ENCODE data around the gene RSAD2.
"Not testable (repeated sequence)": the region's sequence is repeated elsewhere in the genome, so short reads cannot be mapped to it uniquely, and the experiment has no call there.

The RSAD2 gene

DNA sequence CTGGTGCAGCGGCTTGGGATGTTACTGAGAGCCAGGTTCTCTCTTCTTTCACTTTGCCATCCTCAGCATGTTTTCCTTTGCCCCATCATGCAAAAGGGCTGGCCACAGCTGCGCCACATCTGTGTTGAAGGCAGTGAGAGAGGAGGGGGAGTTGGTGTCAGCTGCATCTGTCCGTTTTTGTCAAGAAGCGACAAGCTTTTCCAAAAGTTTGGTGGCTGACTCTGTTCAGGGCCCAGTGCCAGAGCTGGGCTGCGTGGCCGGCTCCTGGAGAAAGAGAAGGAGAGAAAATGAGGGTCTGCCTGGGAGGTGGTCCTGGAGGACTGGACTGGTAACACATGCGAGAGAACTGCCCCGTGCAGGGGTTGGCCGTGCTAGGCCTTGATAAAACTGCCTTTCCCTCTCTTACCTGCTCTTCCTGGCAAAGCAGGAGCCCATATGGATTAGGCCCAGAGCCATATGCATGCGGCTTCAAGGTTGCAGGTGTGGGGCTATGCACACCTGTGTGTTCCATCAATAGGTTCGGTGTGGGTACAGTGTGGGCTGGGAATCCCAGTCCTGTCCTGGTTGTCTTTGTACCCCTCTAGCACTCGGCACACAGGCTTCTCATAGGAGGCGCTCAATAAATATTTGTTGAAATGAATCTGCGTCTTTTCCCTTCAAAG is 48.6 kb downstream of the RSAD2 start:
- DNase-seq (ENCODE audit: low spot score): no peak

GRCh38 chr2:6927186-6927585 is 49.6 kb downstream of the RSAD2 start:
- DNase-seq (ENCODE audit: low spot score): no peak

DNA sequence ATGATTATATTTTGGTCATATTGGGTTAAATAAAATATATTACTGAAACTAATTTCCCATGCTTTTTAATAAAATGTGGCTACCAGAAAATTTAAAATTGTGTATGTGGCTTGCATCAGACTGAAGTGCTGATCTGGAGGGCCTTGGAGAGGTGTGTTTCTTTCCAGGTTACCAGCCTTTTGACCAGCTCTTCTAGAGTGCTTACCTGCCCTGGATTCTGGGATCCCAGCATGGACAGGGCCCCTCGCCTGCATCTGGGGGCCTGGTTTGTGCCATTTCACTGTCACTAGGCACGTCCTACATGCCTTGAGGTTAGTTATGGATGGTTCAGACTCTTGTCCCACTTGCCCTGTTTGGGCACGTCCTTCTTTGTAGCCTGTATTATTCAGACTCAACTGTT is 50.2 kb downstream of the RSAD2 start:
- no peak for DNase-seq (ENCODE audit: low spot score)

DNA sequence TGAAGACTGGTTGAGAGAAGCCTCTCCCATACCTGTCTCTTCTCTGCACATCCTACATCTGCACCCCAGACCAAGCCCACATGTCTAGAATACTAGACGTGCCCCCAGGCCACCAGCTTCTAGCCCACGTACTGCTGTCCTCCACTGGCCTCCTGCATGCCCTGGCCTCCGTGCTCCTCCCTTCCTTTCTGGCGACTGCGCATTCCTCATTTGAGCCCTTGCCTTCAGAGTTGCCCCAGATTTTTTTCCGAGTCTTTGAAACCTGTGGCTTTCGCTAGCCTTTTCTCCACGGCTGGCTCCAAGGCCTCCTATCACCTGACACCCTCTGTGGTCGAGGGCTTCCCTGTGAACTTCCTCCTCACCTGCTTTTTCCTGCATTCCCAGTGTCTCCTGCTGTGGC is 50.9 kb downstream of the RSAD2 start:
- DNase-seq (ENCODE audit: low spot score): no peak

DNA sequence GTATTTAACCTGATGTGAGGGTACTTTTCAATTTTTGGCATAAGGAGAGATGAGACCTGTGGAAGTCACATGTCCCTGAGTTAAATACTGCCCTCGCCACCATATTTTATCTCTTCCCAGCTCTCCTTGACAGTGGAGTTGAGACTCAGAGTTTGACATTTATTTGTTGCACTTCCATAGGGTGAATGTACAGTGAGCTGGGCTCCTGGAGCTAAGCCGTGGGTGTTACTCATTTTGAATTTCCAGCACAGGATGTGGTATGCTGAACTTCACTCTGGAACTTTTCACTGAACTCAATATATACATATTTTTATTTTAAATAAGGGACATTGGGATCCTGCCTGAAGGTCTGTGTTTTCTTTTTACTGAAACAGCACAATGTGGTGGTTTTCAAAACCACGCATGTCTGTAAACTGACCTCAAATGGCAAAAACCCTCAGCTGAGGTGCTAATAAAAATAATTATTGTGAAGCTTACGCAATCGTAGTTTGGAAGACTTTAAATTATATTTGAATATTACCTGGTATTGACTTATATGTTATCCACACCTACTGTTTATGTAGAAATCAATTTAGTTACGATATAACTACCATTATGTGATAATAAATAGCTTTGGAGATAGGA is 51.7 kb downstream of the RSAD2 start:
- DNase-seq (ENCODE audit: low spot score): no peak

GRCh38 chr2:6930923-6931647 is 53.5 kb downstream of the RSAD2 start:
- no peak for DNase-seq (ENCODE audit: low spot score)

DNA sequence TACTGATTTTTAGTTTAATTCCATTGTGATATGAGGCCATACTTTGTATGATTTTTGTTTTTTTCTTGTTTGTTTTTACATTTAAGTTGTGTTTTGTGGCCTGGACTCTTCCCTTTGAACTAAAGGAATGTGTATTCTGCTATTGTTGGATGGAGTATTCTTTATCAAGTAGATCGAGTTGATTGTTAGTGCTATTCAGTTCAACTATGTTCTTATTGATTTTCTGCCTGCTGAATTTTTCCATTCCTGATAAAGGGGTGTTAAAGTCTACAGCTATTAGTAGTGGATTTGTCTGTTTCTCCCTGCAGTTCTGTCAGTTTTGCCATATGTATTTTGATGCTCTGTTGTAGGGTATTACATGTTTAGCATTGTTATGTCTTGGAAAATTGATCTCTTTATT is 54.2 kb downstream of the RSAD2 start:
- DNase-seq (ENCODE audit: low spot score): no peak

DNA sequence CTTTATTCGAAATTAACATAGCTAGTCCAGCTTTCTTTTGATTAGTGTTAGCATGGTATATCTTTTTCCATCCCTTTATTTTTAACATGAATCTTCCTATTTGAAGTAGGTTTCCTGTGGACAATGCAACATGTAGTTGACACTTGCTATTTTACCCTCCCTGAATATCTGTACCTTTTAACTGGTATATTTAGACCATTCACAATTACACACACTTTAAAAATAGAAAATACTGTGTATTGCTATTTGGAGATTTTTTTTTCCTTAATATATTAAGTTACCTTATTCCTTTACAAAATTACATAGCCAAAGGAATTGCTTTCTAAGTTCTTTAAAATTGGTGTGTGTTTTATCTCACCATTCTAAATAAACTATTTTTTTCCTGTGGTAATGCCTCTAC is 54.6 kb downstream of the RSAD2 start:
- DNase-seq (ENCODE audit: low spot score): no peak

- DNase-seq (ENCODE audit: low spot score): no peak
These were observed 55.3 kb downstream of the RSAD2 start for GRCh38 chr2:6932828-6933227.

- DNase-seq (ENCODE audit: low spot score): no peak
These were observed 56.3 kb downstream of the RSAD2 start for GRCh38 chr2:6933911-6934310.

DNA sequence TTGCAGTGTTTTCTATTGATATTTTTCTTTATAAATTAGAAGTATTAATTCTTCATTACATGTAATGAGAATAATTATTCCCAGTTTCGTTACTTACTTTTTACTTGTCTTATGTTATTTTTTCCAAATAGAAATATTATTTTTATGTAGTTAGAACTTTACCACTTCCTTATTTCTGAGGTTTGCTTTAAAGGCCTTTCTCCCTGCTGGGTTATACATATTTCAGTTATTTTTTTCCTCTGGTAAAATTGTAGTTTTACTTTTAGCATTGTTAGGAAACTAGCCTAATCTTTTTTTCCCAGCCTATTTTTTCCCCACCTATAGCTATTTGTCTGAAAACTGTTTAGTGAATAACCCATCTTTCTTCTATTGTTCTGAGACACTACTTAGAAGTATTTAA is 56.8 kb downstream of the RSAD2 start:
- DNase-seq (ENCODE audit: low spot score): no peak

GRCh38 chr2:6934758-6935651 is 57.4 kb downstream of the RSAD2 start:
- DNase-seq (ENCODE audit: low spot score): no peak

DNA sequence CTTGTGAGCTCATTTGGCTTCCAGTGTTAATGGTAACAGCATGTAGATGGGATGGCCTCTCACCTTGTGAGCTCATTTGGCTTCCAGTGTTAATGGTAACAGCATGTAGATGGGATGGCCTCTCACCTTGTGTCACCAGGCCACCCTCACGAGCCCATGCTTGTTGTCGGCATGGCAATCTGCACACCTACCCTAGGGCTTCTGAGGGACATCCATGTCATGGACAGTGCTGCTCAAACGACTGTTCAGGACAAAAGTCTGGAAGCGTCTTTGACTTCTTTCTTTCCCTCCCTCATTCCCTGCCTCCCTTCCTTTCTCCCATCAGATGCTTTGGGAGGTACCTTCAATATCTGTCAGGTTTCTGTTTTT is 58.1 kb downstream of the RSAD2 start:
- not testable (repeated sequence) for DNase-seq (ENCODE audit: low spot score)

DNA sequence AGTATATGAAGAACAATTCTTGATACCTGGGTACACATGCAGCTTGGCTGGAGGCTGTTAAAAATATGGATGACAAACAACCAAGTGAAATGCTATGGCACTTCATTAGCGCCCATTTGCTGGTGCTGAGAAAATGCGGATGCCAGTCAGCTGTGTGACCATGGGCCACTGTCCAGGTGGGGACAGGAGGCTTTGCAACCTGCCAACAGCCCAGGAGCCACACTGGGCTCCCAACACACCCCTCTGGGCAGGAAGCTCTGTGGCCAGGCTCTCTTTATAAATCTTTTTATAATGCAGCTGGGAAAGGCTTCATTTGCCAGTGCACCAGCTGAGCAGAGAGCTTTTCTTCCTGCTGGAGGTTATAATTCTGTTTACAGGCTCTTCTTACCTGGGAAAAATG is 59.6 kb downstream of the RSAD2 start:
- DNase-seq (ENCODE audit: low spot score): no peak

DNA sequence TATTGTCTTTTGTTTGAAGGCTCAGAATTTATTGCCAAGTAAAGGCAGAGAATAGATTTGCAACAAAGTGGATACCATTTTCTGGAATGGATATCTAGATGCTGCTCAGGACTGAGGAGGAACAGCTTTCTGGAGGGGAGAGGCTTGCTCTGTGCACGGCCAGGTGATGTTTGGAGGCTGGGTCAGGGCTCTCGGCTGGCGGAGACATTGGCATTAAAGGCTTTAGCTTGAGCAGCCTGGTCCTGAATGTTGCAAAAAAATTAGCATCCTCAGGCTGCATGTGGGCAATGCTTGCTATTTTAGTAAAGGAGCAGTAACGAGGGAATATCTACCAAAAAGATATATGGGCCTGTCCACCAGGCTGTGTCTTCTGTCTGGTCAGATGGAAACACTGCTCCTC is 60.0 kb downstream of the RSAD2 start:
- DNase-seq (ENCODE audit: low spot score): no peak

DNA sequence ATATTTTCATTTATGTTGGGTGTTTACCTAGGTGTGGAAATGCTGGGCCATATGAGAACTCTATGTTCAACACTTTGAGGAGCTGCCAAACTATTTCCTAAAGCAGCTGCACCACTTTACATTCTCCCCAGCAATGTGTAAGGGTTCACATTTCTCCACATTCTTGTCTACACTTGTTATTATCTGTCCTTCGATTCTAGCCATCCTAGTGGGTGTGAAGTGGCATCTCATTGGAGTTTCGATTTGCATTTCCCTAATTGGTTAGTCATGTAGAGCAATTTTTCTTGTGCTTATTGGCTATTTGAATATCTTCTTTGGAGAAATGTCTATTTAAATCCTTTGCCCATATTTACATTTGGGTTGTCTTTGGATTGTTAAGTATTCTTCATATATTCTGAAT is 61.5 kb downstream of the RSAD2 start:
- no peak for DNase-seq (ENCODE audit: low spot score)

- no peak for DNase-seq (ENCODE audit: low spot score)
These were observed 63.2 kb downstream of the RSAD2 start for GRCh38 chr2:6940820-6941219.

DNA sequence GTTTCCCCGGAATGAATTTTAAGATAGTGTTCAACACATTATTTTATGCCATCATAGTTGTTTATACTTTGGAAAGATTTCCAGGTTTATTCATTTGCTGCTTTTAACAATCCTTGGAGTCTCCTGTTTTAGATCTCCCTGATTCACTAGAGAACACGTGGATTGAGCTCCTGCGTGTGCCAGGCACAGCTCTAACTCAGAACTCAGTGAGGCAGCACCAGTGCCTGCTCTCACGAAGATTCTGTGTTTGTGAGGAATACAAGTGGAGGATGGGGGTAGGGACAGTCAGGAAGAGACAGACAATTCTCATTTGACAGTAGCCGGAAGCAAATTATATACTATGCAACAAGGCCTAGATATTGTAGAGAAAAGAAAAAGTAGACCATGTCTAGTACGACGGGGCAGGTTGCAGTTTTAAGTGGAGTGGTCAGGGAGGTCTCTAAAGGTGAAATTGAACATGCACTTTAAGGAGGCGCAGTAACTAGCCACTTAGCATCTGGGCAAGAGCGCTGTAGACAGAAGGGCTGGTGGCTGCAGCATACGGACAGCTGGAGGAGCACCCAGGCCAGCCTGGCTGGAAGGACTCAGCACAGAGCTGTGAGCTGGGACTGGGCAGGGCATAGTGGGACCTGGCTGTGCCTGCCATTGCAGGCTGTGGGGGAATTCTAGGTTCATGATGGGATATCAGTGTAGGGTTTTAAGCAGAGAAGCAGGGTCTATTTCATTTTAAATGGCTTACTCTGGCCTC is 63.9 kb downstream of the RSAD2 start:
- DNase-seq (ENCODE audit: low spot score): no peak

DNA sequence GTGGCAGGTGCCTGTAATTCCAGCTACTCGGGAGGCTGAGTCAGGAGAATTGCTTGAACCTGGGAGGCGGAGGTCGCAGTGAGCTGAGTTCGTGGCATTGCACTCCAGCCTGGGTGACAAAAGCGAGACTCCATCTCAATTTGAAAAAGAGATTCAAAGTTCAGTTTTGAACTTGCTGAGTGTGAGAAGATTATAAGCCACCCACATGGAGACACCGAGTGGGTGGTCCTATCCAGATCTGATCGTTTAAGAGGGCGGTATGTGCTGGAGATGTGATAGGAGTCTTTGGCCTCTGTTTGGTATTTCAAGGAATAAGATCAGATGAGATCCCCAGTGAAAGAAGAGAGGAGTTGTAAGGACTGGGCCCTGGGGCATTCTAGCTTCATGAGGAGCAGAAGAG is 65.3 kb downstream of the RSAD2 start:
- DNase-seq (ENCODE audit: low spot score): no peak

DNA sequence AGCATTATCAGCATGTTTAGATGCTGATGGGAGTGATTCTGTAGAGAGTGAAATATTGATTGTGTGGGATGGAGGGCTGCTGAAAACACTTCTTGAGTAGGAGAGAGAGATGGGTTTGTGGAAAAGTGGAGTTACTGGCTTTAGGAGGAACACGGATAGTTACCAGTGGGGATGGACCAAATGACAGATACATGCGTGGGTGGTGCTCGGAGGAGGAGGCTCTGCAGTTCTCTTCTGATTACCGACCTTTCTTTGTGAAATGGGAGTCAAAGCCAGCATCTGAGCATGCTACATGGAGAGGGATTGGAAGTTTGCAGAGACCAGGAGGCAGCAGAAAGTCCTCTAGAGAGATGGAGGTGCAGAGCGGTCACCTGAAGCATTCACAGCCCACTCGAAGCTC is 65.9 kb downstream of the RSAD2 start:
- DNase-seq (ENCODE audit: low spot score): no peak

DNA sequence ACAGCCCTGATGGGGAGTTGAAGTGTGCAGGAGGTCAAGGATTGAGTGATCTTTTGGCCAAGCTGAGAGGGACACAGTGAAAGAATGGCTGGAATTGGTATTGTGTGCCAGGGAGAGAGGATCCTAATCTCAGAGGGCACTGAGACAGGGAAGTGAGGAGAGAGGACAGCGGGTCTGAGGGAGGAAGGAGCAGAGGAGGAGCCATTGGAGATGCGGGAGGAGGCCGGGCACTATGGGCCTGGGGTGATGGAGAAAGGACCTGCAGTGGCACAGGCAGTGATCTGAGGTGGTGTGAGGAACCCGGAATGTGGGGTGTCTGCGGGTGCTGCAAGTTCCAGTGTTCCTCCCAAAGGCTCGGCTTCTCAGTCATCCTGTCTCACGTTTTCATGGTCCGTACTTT is 66.4 kb downstream of the RSAD2 start:
- no peak for DNase-seq (ENCODE audit: low spot score)

GRCh38 chr2:6944555-6944954 is 67.0 kb downstream of the RSAD2 start:
- no peak for DNase-seq (ENCODE audit: low spot score)

Measured in activated CD4-positive, alpha-beta T cell treated with anti-CD3 and anti-CD28 coated beads, Interleukin-2, Interleukin-4, amounts not matched to agents 100 ng/mL and 50 ng/mL, durations not matched to agents 16 hours and 8 hours (primary cell).